IMR-90 (cell line): ENCODE results near the gene SLC35F1. TPM values are rescaled to one million over a fixed set of nuclear protein-coding genes. Genes with fewer than 3 reads are reported as not detected.

Source experiments
- ATAC-seq: fragments of 200-7000 bp; cut with Tn5 transposase; 2 replicates; pipeline ENCODE4 v1.9.1; 2020; ENCODE audit warnings: low read depth, mild to moderate bottlenecking, moderate library complexity
- BruUV-seq: library from RNA; stranded (reverse); fragments of 400-500 nt; replicated peaks from 2 replicates; lab custom pipeline; 2021; lab: Mats Ljungman, UMichigan
- CTCF ChIA-PET: fragments of 300-600 bp; formaldehyde crosslinking; extraction: SDS; loops from one replicate; lab custom pipeline; 2021; ENCODE audit warnings: antibody characterized with exemption; lab: Yijun Ruan, JAX
- POLR2A ChIA-PET: fragments of 300-600 bp; sonication (Branson Sonifier 250); formaldehyde crosslinking; loops from one replicate; lab custom pipeline; 2022; ENCODE audit warnings: antibody characterized with exemption; ENCODE audit not compliant: unreplicated experiment; lab: Charles Lee
- DNase-seq: peaks from one replicate; pipeline ENCODE4 v3.0.0; 2013
- H2AFZ ChIP-seq: replicated peaks from 2 replicates; pipeline ENCODE3; 2013; ENCODE audit warnings: low read length, mild to moderate bottlenecking; ENCODE audit not compliant: poor library complexity
- H2AK5ac ChIP-seq: 2 replicates; pipeline ENCODE4 v1.6.1; 2013; ENCODE audit warnings: low read depth, low read length, inconsistent platforms
- H2AK9ac ChIP-seq: replicated peaks from 2 replicates; pipeline ENCODE3; 2013; ENCODE audit warnings: mild to moderate bottlenecking, low read depth, low read length, moderate library complexity; ENCODE audit not compliant: poor library complexity
- H2BK120ac ChIP-seq: 2 replicates; pipeline ENCODE4 v1.6.1; 2013; ENCODE audit warnings: low read depth, low read length, inconsistent platforms
- H2BK15ac ChIP-seq: 3 replicates; pipeline ENCODE4 v1.6.1; 2013; ENCODE audit warnings: low read depth, low read length, inconsistent platforms
- H2BK20ac ChIP-seq: 2 replicates; pipeline ENCODE4 v1.6.1; 2013; ENCODE audit warnings: low read depth, mild to moderate bottlenecking, inconsistent platforms, low read length, moderate library complexity
- H2BK5ac ChIP-seq: 2 replicates; pipeline ENCODE4 v1.6.1; 2013; ENCODE audit warnings: mild to moderate bottlenecking, low read depth, low read length, inconsistent platforms; ENCODE audit not compliant: poor library complexity, severe bottlenecking
- H3K14ac ChIP-seq: replicated peaks from 2 replicates; pipeline ENCODE4 v1.6.1; 2013; ENCODE audit warnings: low read depth, low read length, inconsistent platforms
- H3K18ac ChIP-seq: 2 replicates; pipeline ENCODE4 v1.6.1; 2013; ENCODE audit warnings: low read depth, low read length, control low read depth
- H3K23ac ChIP-seq: 2 replicates; pipeline ENCODE4 v1.6.1; 2013; ENCODE audit warnings: low read depth, low read length, inconsistent platforms
- H3K27ac ChIP-seq: 2 replicates; pipeline ENCODE4 v1.5.1; 2013; ENCODE audit warnings: mild to moderate bottlenecking, control low read depth, low read length; ENCODE audit not compliant: insufficient read depth
- H3K27me3 ChIP-seq: 2 replicates; pipeline ENCODE4 v1.6.1; 2013; ENCODE audit warnings: low read length; ENCODE audit not compliant: control insufficient read depth, insufficient read depth
- H3K36me3 ChIP-seq: 2 replicates; pipeline ENCODE4 v1.6.1; 2013; ENCODE audit warnings: low read length, mixed read lengths; ENCODE audit not compliant: control insufficient read depth, insufficient read depth
- H3K4ac ChIP-seq: 2 replicates; pipeline ENCODE4 v1.6.1; 2013; ENCODE audit warnings: low read depth, low read length, inconsistent platforms
- H3K4me1 ChIP-seq: 2 replicates; pipeline ENCODE4 v1.6.1; 2013; ENCODE audit warnings: low read length, mixed read lengths; ENCODE audit not compliant: control insufficient read depth, insufficient read depth
- H3K4me2 ChIP-seq: 2 replicates; pipeline ENCODE4 v1.6.1; 2013; ENCODE audit warnings: low read depth, mild to moderate bottlenecking, control low read depth, low read length, moderate library complexity
- H3K4me3 ChIP-seq: 2 replicates; pipeline ENCODE4 v1.5.1; 2013; ENCODE audit warnings: low read depth, mild to moderate bottlenecking, control low read depth, low read length, moderate library complexity; ENCODE audit not compliant: insufficient read depth
- H3K56ac ChIP-seq: 2 replicates; pipeline ENCODE4 v1.6.1; 2013; ENCODE audit warnings: low read length, inconsistent platforms; ENCODE audit not compliant: insufficient read depth; ENCODE audit errors: extremely low read depth
- H3K79me1 ChIP-seq, 2 experiments: 2 replicates each; pipeline ENCODE4 v1.6.1; 2013; ENCODE audit warnings: low read length in 2 of 2, inconsistent platforms in 1 of 2, low read depth in 1 of 2
- H3K9ac ChIP-seq: 2 replicates; pipeline ENCODE4 v1.6.1; 2013; ENCODE audit warnings: low read depth, low read length, control low read depth
- H3K9me1 ChIP-seq: 2 replicates; pipeline ENCODE4 v1.6.1; 2013; ENCODE audit warnings: low read length, inconsistent platforms; ENCODE audit not compliant: insufficient read depth
- H3K9me3 ChIP-seq: 2 replicates; pipeline ENCODE4 v1.6.1; 2013; ENCODE audit warnings: low read length; ENCODE audit not compliant: control insufficient read depth, insufficient read depth
- H4K20me1 ChIP-seq: 2 replicates; pipeline ENCODE4 v1.6.1; 2013; ENCODE audit warnings: low read length, inconsistent platforms; ENCODE audit not compliant: insufficient read depth
- H4K5ac ChIP-seq: 2 replicates; pipeline ENCODE4 v1.6.1; 2013; ENCODE audit warnings: mild to moderate bottlenecking, low read depth, low read length, control low read depth
- H4K8ac ChIP-seq, 2 experiments: 2 replicates each; pipeline ENCODE4 v1.6.1; 2013; ENCODE audit warnings: low read depth in 2 of 2, low read length in 2 of 2, control low read depth in 1 of 2, inconsistent platforms in 1 of 2
- H4K91ac ChIP-seq: 2 replicates; pipeline ENCODE4 v1.6.1; 2013; ENCODE audit warnings: low read depth, low read length, inconsistent platforms; ENCODE audit not compliant: insufficient read depth
- BHLHE40 ChIP-seq: fragments of 150-350 bp; IDR thresholded peaks from 2 replicates; pipeline ENCODE4 v1.6.1; 2016; ENCODE audit warnings: mild to moderate bottlenecking, low read depth, low read length
- CEBPB ChIP-seq: IDR thresholded peaks from 2 replicates; pipeline ENCODE4 v1.6.1; 2012; ENCODE audit warnings: low read depth, low read length, improper control_type of control experiment
- CHD1 ChIP-seq: IDR thresholded peaks from 2 replicates; pipeline ENCODE4 v1.6.1; 2012; ENCODE audit warnings: low read depth, low read length, improper control_type of control experiment
- FOS ChIP-seq: fragments of 150-350 bp; IDR thresholded peaks from 2 replicates; pipeline ENCODE4 v1.6.1; 2016; ENCODE audit warnings: low read depth, low read length
- MAFK ChIP-seq: IDR thresholded peaks from 2 replicates; pipeline ENCODE4 v1.6.1; 2012; ENCODE audit warnings: low read depth, low read length, improper control_type of control experiment
- MAZ ChIP-seq: IDR thresholded peaks from 2 replicates; pipeline ENCODE4 v1.6.1; 2012; ENCODE audit warnings: low read depth, mild to moderate bottlenecking, low read length, improper control_type of control experiment, moderate library complexity, borderline replicate concordance
- MXI1 ChIP-seq: IDR thresholded peaks from 2 replicates; pipeline ENCODE4 v1.6.1; 2012; ENCODE audit warnings: low read depth, mild to moderate bottlenecking, low read length, moderate library complexity, borderline replicate concordance
- NFE2L2 ChIP-seq: fragments of 150-350 bp; IDR thresholded peaks from 2 replicates; pipeline ENCODE4 v1.6.1; 2016; ENCODE audit warnings: low read depth, mild to moderate bottlenecking, low read length
- POLR2A ChIP-seq: IDR thresholded peaks from 2 replicates; pipeline ENCODE4 v1.6.1; 2012; ENCODE audit warnings: mild to moderate bottlenecking, low read depth, low read length
- RAD21 ChIP-seq: IDR thresholded peaks from 2 replicates; pipeline ENCODE4 v1.6.1; 2012; ENCODE audit warnings: low read length, improper control_type of control experiment
- RCOR1 ChIP-seq: IDR thresholded peaks from 2 replicates; pipeline ENCODE4 v1.6.1; 2012; ENCODE audit warnings: mild to moderate bottlenecking, low read length, improper control_type of control experiment; ENCODE audit not compliant: insufficient replicate concordance
- RFX5 ChIP-seq: IDR thresholded peaks from 2 replicates; pipeline ENCODE4 v1.8.0; 2012; ENCODE audit warnings: low read depth, mild to moderate bottlenecking, low read length, moderate library complexity
- SMC3 ChIP-seq: fragments of 150-350 bp; IDR thresholded peaks from 2 replicates; pipeline ENCODE4 v1.6.1; 2016; ENCODE audit warnings: low read depth, mild to moderate bottlenecking, antibody characterized with exemption, low read length, moderate library complexity
- WGBS, 2 experiments: methylation state at CpG; one replicate each; pipeline versions ENCODE4 v1.1.5 to v1.1.7; 2013; ENCODE audit warnings: missing lambda C conversion rate in 2 of 2; ENCODE audit not compliant: insufficient read length in 1 of 2; ENCODE audit errors: extremely low coverage in 2 of 2; 5-methylcytosine and 5-hydroxymethylcytosine counted together
- dilution Hi-C: fragments of 300-500 bp; cut with HindIII; formaldehyde crosslinking; loops from one replicate; pipeline ENCODE4 v1.14.3; 2018; ENCODE audit warnings: low sequenced_read_pairs; ENCODE audit not compliant: unreplicated experiment
- in situ Hi-C: fragments of 300-500 bp; cut with MboI; formaldehyde crosslinking; loops from 3 replicates; pipeline ENCODE4 v1.14.3; 2019; ENCODE audit warnings: low sequenced_read_pairs, inconsistent platforms, mixed read lengths
- intact Hi-C: fragments of 100-400 bp; cut with micrococcal nuclease; formaldehyde crosslinking; loops from 2 replicates; pipeline ENCODE4 v1.10.0; 2022
- polyA plus RNA-seq, 3 experiments: library from polyadenylated mRNA; depleted of rRNA; stranded (reverse); fragments of >200 nt; gene quantifications; 2 replicates each; pipeline ENCODE4 v1.2.3, GENCODE V29; 2012; ENCODE audit warnings: low replicate concordance in 1 of 3
- total RNA-seq: library from RNA; depleted of rRNA; stranded (reverse); fragments of >200 nt; gene quantifications from 2 replicates; pipeline ENCODE4 v1.2.3, GENCODE V29; 2012
- TF ChIP-seq, protein P1 (sequence below): fragments of 150-350 bp; IDR thresholded peaks from 2 replicates; pipeline ENCODE4 v1.6.1; 2016; ENCODE audit warnings: low read depth, mild to moderate bottlenecking, low read length, moderate library complexity, borderline replicate concordance
- TF ChIP-seq, protein P2 (sequence below): conservative IDR thresholded peaks from 2 replicates; pipeline ENCODE4 v1.5.1; 2012; ENCODE audit warnings: mild to moderate bottlenecking, low read depth, low read length, improper control_type of control experiment
- TF ChIP-seq, protein P3 (sequence below): fragments of 150-350 bp; IDR thresholded peaks from 2 replicates; pipeline ENCODE4 v1.6.1; 2017; ENCODE audit warnings: mild to moderate bottlenecking, antibody characterized with exemption, low read length, low read depth

SLC35F1 gene
- total and polyA plus RNA-seq, 2 of the 4 experiments (the other 2 are of a cell fraction), result not detected

DNA sequence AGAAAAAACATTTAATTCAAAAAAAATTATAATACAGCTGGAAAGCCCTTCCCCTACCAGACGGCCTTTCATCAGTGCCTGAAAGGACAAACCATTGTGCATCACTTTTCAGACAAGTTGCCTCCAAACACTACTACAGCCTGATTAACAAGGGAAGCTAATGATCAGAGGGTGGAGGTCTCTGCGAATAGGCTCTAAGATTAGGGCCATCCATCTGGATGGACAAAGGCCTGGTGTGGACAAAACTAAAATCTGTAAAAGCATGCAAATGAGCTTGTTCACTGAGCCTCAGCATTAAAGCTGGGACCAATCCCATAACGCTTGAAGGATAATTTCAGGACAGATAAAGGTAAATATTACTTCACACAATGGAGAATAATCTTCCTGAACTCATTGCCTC is 412.4 kb downstream of the SLC35F1 start:
- CTCF ChIA-PET, result interaction anchor here (0.6 kb wide), 1 partner anchor 9 kb away, joined by 3 read pairs; no protein-coding TSS in a partner anchor

More for the DNA sequence above, 412.4 kb downstream of the SLC35F1 start:
- H2AK5ac ChIP-seq, result no peak overlapping the region
- ATAC-seq (no peak), DNase-seq (no peak)
- H3K14ac ChIP-seq, result peak overlapping the region; percentile 37; the same call in 1 of the 2 replicates
- H2AK9ac ChIP-seq, result no peak overlapping the region
- H3K4me3 ChIP-seq, result no peak overlapping the region
- H3K4ac ChIP-seq, result peak overlapping the region; percentile 25
- H3K9me3 ChIP-seq, result no peaks in the 10 kb centered on the region
- no peak overlapping the region for H3K9ac ChIP-seq
- dilution Hi-C loops (no loop called here), in situ Hi-C loops (no loop called here), intact Hi-C loops (no loop called here)
- no peak overlapping the region for H3K27ac ChIP-seq
- no peaks in the 10 kb centered on the region for H3K79me1 ChIP-seq
- H4K91ac ChIP-seq, result no peak overlapping the region
- H3K36me3 ChIP-seq, result no peaks in the 10 kb centered on the region
- peaks cover 10% of the 10 kb centered on the region for H3K4me1 ChIP-seq
- 0 out of 2 replicates have a peak overlapping the region, but pooled peaks have one; percentile 72 for H2BK20ac ChIP-seq
- POLR2A ChIA-PET, result no interaction called here
- no peak overlapping the region for H2BK5ac ChIP-seq
- H2AFZ ChIP-seq, result no peak overlapping the region
- H3K56ac ChIP-seq, result no peak overlapping the region
- WGBS, 2 experiments, result no CpG with 5 or more reads among the region's 3 CpGs
- no peak overlapping the region for H3K4me2 ChIP-seq
- peak overlapping the region; percentile 44; the same call in 1 of the 2 replicates for H3K23ac ChIP-seq
- H3K9me1 ChIP-seq, result peaks cover 5% of the 10 kb centered on the region; the same call in 1 of the 2 replicates
- H2BK120ac ChIP-seq, result no peak overlapping the region
- no peaks in the 10 kb centered on the region for H3K27me3 ChIP-seq
- H2BK15ac ChIP-seq, result no peak overlapping the region
- no peaks in the 10 kb centered on the region for H4K20me1 ChIP-seq
- no TSS peak for BruUV-seq
- peak overlapping the region; percentile 24 for H3K18ac ChIP-seq
- TF ChIP-seq BHLHE40 (no peak), MAZ (no peak), RCOR1 (no peak), RAD21 (no peak), NFE2L2 (no peak), SMC3 (no peak), MAFK (no peak), RFX5 (no peak), FOS (no peak), POLR2A (no peak), CHD1 (no peak), CEBPB (no peak), MXI1 (no peak)
- TF ChIP-seq, protein P1, sequence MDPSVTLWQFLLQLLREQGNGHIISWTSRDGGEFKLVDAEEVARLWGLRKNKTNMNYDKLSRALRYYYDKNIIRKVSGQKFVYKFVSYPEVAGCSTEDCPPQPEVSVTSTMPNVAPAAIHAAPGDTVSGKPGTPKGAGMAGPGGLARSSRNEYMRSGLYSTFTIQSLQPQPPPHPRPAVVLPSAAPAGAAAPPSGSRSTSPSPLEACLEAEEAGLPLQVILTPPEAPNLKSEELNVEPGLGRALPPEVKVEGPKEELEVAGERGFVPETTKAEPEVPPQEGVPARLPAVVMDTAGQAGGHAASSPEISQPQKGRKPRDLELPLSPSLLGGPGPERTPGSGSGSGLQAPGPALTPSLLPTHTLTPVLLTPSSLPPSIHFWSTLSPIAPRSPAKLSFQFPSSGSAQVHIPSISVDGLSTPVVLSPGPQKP, result no peak
- TF ChIP-seq, protein P2, sequence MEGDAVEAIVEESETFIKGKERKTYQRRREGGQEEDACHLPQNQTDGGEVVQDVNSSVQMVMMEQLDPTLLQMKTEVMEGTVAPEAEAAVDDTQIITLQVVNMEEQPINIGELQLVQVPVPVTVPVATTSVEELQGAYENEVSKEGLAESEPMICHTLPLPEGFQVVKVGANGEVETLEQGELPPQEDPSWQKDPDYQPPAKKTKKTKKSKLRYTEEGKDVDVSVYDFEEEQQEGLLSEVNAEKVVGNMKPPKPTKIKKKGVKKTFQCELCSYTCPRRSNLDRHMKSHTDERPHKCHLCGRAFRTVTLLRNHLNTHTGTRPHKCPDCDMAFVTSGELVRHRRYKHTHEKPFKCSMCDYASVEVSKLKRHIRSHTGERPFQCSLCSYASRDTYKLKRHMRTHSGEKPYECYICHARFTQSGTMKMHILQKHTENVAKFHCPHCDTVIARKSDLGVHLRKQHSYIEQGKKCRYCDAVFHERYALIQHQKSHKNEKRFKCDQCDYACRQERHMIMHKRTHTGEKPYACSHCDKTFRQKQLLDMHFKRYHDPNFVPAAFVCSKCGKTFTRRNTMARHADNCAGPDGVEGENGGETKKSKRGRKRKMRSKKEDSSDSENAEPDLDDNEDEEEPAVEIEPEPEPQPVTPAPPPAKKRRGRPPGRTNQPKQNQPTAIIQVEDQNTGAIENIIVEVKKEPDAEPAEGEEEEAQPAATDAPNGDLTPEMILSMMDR, result no peak
- TF ChIP-seq, protein P3, sequence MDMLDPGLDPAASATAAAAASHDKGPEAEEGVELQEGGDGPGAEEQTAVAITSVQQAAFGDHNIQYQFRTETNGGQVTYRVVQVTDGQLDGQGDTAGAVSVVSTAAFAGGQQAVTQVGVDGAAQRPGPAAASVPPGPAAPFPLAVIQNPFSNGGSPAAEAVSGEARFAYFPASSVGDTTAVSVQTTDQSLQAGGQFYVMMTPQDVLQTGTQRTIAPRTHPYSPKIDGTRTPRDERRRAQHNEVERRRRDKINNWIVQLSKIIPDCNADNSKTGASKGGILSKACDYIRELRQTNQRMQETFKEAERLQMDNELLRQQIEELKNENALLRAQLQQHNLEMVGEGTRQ, result no peak
- H4K8ac ChIP-seq, result no peak overlapping the region
- 0 out of 2 replicates have a peak overlapping the region, but pooled peaks have one; percentile 29 for H4K5ac ChIP-seq
